Activated CD8-positive, alpha-beta memory T cell treated with anti-CD3 and anti-CD28 coated beads, Interleukin-2, amount 10 ng/mL, durations not matched to agents 7 days and 5 days (primary cell): ENCODE measurements around the gene RRP1B. TPM values are rescaled to one million over a fixed set of nuclear protein-coding genes. Genes with fewer than 3 reads are reported as not detected.

Experiments used
- ATAC-seq: fragments of 150-1000 bp; cut with Tn5 transposase; one replicate; pipeline ENCODE4 v1.10.0; 2021; ENCODE audit warnings: moderate library complexity
- CTCF ChIA-PET: fragments of 350-600 bp; sonication (Branson Sonifier 250); formaldehyde crosslinking; loops from one replicate; lab custom pipeline; 2021; ENCODE audit warnings: antibody characterized with exemption; lab: Charles Lee
- DNase-seq: peaks from one replicate; pipeline ENCODE4 v3.0.0-alpha.2; 2020
- H3K27ac Mint-ChIP-seq: one replicate; pipeline ENCODE4 v1.8.0; 2021; ENCODE audit warnings: mild to moderate bottlenecking, mixed read lengths
- H3K27me3 Mint-ChIP-seq: one replicate; pipeline ENCODE4 v1.8.0; 2021; ENCODE audit warnings: mixed read lengths
- H3K36me3 Mint-ChIP-seq: one replicate; pipeline ENCODE4 v1.8.0; 2021; ENCODE audit warnings: mild to moderate bottlenecking, mixed read lengths
- H3K4me1 Mint-ChIP-seq: one replicate; pipeline ENCODE4 v1.8.0; 2021; ENCODE audit warnings: mixed read lengths
- H3K4me3 Mint-ChIP-seq: one replicate; pipeline ENCODE4 v1.8.0; 2021; ENCODE audit warnings: mild to moderate bottlenecking, moderate library complexity, mixed read lengths
- H3K9me3 Mint-ChIP-seq: one replicate; pipeline ENCODE4 v1.8.0; 2022; ENCODE audit warnings: low read depth, mixed read lengths
- total RNA-seq, 2 experiments: library from RNA; stranded (reverse); gene quantifications; one replicate each; pipeline ENCODE4 v1.2.3, GENCODE V29; 2021

The RRP1B gene
- total RNA-seq, 2 experiments from 2014 or later, result 49.1 to 50.4 TPM

DNA sequence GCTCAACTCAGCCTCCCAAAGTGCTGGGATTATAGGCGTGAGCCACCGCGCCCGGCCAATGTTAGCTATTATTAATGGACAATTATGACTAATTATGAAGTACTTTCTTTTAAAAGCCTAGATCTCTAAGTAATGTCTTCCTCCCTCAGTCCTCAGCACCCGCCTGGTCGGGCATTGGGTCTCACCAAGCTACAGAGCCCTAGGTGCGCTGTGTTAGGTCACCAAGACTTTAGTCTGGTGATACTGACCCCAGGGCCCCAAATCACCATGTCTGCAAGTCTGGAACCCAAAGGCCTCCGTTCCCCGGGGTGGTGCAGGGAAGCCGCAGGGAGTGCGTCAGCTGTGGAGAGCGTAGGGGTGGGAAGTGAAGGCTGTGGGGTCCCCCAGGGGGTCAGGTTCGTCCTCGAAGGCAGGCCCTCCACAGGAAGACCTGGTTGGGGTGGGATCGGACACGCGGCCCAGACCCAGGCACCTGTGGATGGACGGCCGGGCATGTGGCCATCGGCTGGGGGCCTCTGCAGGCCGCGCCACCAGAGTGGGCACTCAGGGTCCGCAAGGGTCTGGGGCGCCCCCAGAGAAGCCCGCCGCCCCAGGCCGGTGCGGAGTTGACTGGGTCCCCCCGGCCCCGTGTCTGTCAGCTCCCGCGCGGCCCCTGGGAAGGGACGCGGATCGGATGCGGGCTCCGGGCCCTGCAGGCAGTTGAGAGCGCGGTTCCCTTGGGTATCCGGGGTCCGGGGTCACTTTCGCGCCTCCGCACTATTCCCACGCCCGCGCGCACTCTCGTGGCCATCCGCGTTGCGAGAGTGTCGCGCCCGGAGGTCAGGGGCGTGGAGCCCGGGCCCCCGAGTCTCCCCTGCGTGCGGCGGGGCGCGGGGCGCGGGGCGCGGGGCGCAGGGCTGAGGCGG lies 58.9 kb downstream of the RRP1B start:
- H3K4me1 Mint-ChIP-seq, result peaks cover 30% of the 10 kb centered on the region
- CTCF ChIA-PET, result interaction anchor here (1.2 to 1.4 kb wide), 2 partner anchors 9 to 10 kb away, joined by 3 read pairs; no protein-coding TSS in a partner anchor
- peaks cover 2% of the 10 kb centered on the region for H3K36me3 Mint-ChIP-seq
- DNase-seq (no peak), ATAC-seq (no peak)
- H3K4me3 Mint-ChIP-seq, result peak overlapping the region; percentile 67
- peaks cover 24% of the 10 kb centered on the region for H3K27me3 Mint-ChIP-seq
- H3K9me3 Mint-ChIP-seq, result no peaks in the 10 kb centered on the region
- H3K27ac Mint-ChIP-seq, result peak overlapping the region; percentile 75

- H3K9me3 Mint-ChIP-seq, result no peaks in the 10 kb centered on the region
- H3K36me3 Mint-ChIP-seq, result peaks cover 4% of the 10 kb centered on the region
- H3K4me1 Mint-ChIP-seq, result peaks cover 30% of the 10 kb centered on the region
- H3K27me3 Mint-ChIP-seq, result peaks cover 22% of the 10 kb centered on the region
- peak within 1 kb of the TSS; percentile 84 for H3K4me3 Mint-ChIP-seq
- ATAC-seq (peak; percentile 87), DNase-seq (peak; percentile 86)
- CTCF ChIA-PET, result interaction anchor here (0.9 to 1.4 kb wide), 3 partner anchors 8 to 14 kb away, joined by 3 to 6 read pairs (median 4); no protein-coding TSS in a partner anchor
- H3K27ac Mint-ChIP-seq, result peak within 1 kb of the TSS; percentile 75
Measured at GRCh38 chr21:43718872-43719747, 59.8 kb downstream of the RRP1B start, which contains the start of gene PDXK. PDXK (plus strand) TSS chr21:43719129; CDS start chr21:43719295, 166 bp downstream.

GRCh38 chr21:43719748-43720538 lies 60.6 kb downstream of the RRP1B start:
- DNase-seq (peak; percentile 52), ATAC-seq (peak; percentile 6)
- Mint-ChIP-seq H3K4me3 (peak overlapping the region; percentile 84), H3K27ac (peak overlapping the region; percentile 69), H3K36me3 (peaks cover 4% of the 10 kb centered on the region), H3K4me1 (peaks cover 30% of the 10 kb centered on the region), H3K27me3 (peaks cover 22% of the 10 kb centered on the region), H3K9me3 (no peaks in the 10 kb centered on the region)
- CTCF ChIA-PET, result interaction anchor here (0.6 to 1.4 kb wide), 4 partner anchors 8 to 15 kb away, joined by 3 to 6 read pairs (median 4); no protein-coding TSS in a partner anchor

- CTCF ChIA-PET, result interaction anchor here (0.6 to 1.4 kb wide), 3 partner anchors 8 to 14 kb away, joined by 3 to 6 read pairs (median 3); no protein-coding TSS in a partner anchor
Measured at GRCh38 chr21:43720539-43721166, 61.3 kb downstream of the RRP1B start.

GRCh38 chr21:43721206-43721605 lies 61.8 kb downstream of the RRP1B start:
- Mint-ChIP-seq H3K36me3 (peaks cover 4% of the 10 kb centered on the region), H3K4me1 (peaks cover 40% of the 10 kb centered on the region), H3K9me3 (no peaks in the 10 kb centered on the region), H3K4me3 (peak overlapping the region; percentile 24), H3K27me3 (peaks cover 15% of the 10 kb centered on the region), H3K27ac (no peak overlapping the region)
- CTCF ChIA-PET, result interaction anchor here (0.7 kb wide), 1 partner anchor 9 kb away, joined by 3 read pairs; no protein-coding TSS in a partner anchor
- ATAC-seq, result no peak
- DNase-seq, result no peak

More at GRCh38 chr21:43720539-43721166, 61.3 kb downstream of the RRP1B start:
- ATAC-seq (no peak), DNase-seq (no peak)
- Mint-ChIP-seq H3K4me1 (peaks cover 36% of the 10 kb centered on the region), H3K36me3 (peaks cover 4% of the 10 kb centered on the region), H3K27ac (no peak overlapping the region), H3K9me3 (no peaks in the 10 kb centered on the region), H3K4me3 (peak overlapping the region; percentile 84), H3K27me3 (peaks cover 17% of the 10 kb centered on the region)

GRCh38 chr21:43721939-43722338 lies 62.6 kb downstream of the RRP1B start:
- H3K36me3 Mint-ChIP-seq, result peaks cover 7% of the 10 kb centered on the region
- H3K4me3 Mint-ChIP-seq, result no peak overlapping the region
- ATAC-seq (no peak), DNase-seq (no peak)
- H3K27me3 Mint-ChIP-seq, result peaks cover 9% of the 10 kb centered on the region
- H3K4me1 Mint-ChIP-seq, result peaks cover 41% of the 10 kb centered on the region
- CTCF ChIA-PET, result no interaction called here
- no peak overlapping the region for H3K27ac Mint-ChIP-seq
- no peaks in the 10 kb centered on the region for H3K9me3 Mint-ChIP-seq

- DNase-seq (no peak), ATAC-seq (no peak)
- no peak overlapping the region for H3K27ac Mint-ChIP-seq
- peaks cover 7% of the 10 kb centered on the region for H3K36me3 Mint-ChIP-seq
- H3K4me3 Mint-ChIP-seq, result no peak overlapping the region
- peaks cover 53% of the 10 kb centered on the region for H3K4me1 Mint-ChIP-seq
- H3K27me3 Mint-ChIP-seq, result no peaks in the 10 kb centered on the region
- CTCF ChIA-PET, result no interaction called here
- no peaks in the 10 kb centered on the region for H3K9me3 Mint-ChIP-seq
Measured at GRCh38 chr21:43723648-43724047, 64.3 kb downstream of the RRP1B start.

- no peak overlapping the region for H3K27ac Mint-ChIP-seq
- H3K9me3 Mint-ChIP-seq, result no peaks in the 10 kb centered on the region
Measured at GRCh38 chr21:43726686-43727518, 67.5 kb downstream of the RRP1B start.

GRCh38 chr21:43727519-43728153 lies 68.3 kb downstream of the RRP1B start:
- DNase-seq (no peak), ATAC-seq (no peak)
- Mint-ChIP-seq H3K36me3 (peaks cover 5% of the 10 kb centered on the region), H3K4me1 (peaks cover 46% of the 10 kb centered on the region), H3K27ac (peak overlapping the region; percentile 69), H3K4me3 (peak overlapping the region; percentile 71), H3K27me3 (no peaks in the 10 kb centered on the region), H3K9me3 (no peaks in the 10 kb centered on the region)
- CTCF ChIA-PET, result interaction anchor here (0.9 to 1.7 kb wide), 7 partner anchors 8 to 62 kb away, joined by 3 to 6 read pairs (median 4); partner anchors contain the start of genes PDXK and RRP1

More at GRCh38 chr21:43726686-43727518, 67.5 kb downstream of the RRP1B start:
- ATAC-seq (no peak), DNase-seq (no peak)
- Mint-ChIP-seq H3K4me3 (no peak overlapping the region), H3K4me1 (peaks cover 47% of the 10 kb centered on the region), H3K27me3 (no peaks in the 10 kb centered on the region), H3K36me3 (peaks cover 5% of the 10 kb centered on the region)
- CTCF ChIA-PET, result interaction anchor here (0.9 to 1.6 kb wide), 2 partner anchors 8 to 32 kb away, joined by 3 to 6 read pairs; partner anchors contain the start of gene PDXK

DNA sequence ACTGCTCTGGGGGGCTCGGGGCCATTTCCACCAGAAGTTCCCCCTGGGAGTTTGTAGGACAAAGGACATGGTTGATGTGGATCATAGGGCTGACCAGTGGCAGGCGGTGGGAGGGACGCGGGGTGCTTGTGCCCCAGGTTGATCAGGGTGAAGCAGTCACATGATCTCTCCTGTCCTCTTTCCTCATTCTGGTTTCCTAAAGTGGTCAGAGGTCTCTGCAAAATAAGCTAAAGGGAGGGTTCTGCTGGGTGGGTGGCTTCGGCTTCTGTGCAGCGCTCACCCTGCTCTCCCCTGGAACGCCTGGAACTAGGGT lies 68.8 kb downstream of the RRP1B start:
- H3K27me3 Mint-ChIP-seq, result no peaks in the 10 kb centered on the region
- peaks cover 46% of the 10 kb centered on the region for H3K4me1 Mint-ChIP-seq
- CTCF ChIA-PET, result interaction anchor here (0.6 to 1.7 kb wide), 12 partner anchors 8 to 1419 kb away, joined by 3 to 6 read pairs (median 4); partner anchors contain the start of genes PDXK and RRP1
- peak overlapping the region; percentile 71 for H3K4me3 Mint-ChIP-seq
- peaks cover 5% of the 10 kb centered on the region for H3K36me3 Mint-ChIP-seq
- DNase-seq, result no peak
- H3K9me3 Mint-ChIP-seq, result no peaks in the 10 kb centered on the region
- no peak for ATAC-seq
- peak overlapping the region; percentile 69 for H3K27ac Mint-ChIP-seq
